HL-60 (cell line): Measurements from ENCODE around the gene ADCY5.

Experiments
- GABPA ChIP-seq: IDR thresholded peaks from 2 replicates; pipeline ENCODE4 v1.6.1; 2012; ENCODE audit warnings: low read depth
- POLR2AphosphoS5 ChIP-seq: IDR thresholded peaks from 2 replicates; pipeline ENCODE4 v1.6.1; 2012; ENCODE audit warnings: low read depth
- TF ChIP-seq, protein P1 (sequence below): IDR thresholded peaks from one replicate; pipeline ENCODE4 v1.5.1; 2011; ENCODE audit warnings: low read length, control low read depth, inconsistent platforms; ENCODE audit not compliant: insufficient read depth

DNA sequence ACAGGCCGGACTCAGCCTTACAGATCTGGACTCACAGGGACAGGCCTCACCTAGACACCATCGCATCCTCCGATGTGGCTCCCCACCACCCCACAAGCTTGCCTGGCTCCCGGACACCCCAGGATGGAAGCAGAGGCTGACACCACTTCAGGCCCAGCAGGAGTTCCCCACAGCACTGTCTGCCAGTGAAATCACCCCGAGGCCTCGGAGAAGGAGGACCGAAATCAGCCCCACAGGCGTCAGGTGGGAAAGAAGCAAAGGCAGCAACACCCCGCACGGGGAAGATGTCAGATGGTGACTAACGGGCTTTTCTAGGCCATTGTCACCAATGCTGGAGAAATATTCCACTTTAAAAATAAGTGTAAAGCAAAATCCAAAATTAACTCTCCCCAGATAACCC is 18.6 kb downstream of the ADCY5 start:
- TF ChIP-seq, protein P1, sequence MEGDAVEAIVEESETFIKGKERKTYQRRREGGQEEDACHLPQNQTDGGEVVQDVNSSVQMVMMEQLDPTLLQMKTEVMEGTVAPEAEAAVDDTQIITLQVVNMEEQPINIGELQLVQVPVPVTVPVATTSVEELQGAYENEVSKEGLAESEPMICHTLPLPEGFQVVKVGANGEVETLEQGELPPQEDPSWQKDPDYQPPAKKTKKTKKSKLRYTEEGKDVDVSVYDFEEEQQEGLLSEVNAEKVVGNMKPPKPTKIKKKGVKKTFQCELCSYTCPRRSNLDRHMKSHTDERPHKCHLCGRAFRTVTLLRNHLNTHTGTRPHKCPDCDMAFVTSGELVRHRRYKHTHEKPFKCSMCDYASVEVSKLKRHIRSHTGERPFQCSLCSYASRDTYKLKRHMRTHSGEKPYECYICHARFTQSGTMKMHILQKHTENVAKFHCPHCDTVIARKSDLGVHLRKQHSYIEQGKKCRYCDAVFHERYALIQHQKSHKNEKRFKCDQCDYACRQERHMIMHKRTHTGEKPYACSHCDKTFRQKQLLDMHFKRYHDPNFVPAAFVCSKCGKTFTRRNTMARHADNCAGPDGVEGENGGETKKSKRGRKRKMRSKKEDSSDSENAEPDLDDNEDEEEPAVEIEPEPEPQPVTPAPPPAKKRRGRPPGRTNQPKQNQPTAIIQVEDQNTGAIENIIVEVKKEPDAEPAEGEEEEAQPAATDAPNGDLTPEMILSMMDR = no peak
- no peak for TF ChIP-seq POLR2AphosphoS5
- no peak for TF ChIP-seq GABPA
